COR-L47 (cell line): ENCODE results near the gene MTLN.
"Not testable (repeated sequence)": the region's sequence is repeated elsewhere in the genome, so short reads cannot be mapped to it uniquely, and the experiment has no call there.

Source experiments
- DNase-seq: peaks from one replicate; lab custom pipeline; 2025; lab: John Stamatoyannopoulos, UW

MTLN gene

GRCh38 chr2:110211938-110212858, at the start of gene MTLN:
MTLN (minus strand) TSS chr2:110212547; CDS start chr2:110212525, 22 bp downstream.
- DNase-seq, result peak; percentile 51

GRCh38 chr2:110261910-110262309, 49.6 kb upstream of the MTLN start:
- not testable (repeated sequence) for DNase-seq

GRCh38 chr2:110248081-110248795, 35.9 kb upstream of the MTLN start:
- not testable (repeated sequence) for DNase-seq

GRCh38 chr2:110245488-110246435, 33.4 kb upstream of the MTLN start:
- not testable (repeated sequence) for DNase-seq

GRCh38 chr2:110243283-110243682, 30.9 kb upstream of the MTLN start:
- DNase-seq, result not testable (repeated sequence)

- DNase-seq, result not testable (repeated sequence)
Observed at GRCh38 chr2:110234514-110234913, 22.2 kb upstream of the MTLN start.

- not testable (repeated sequence) for DNase-seq
Observed at GRCh38 chr2:110229886-110230285, 17.5 kb upstream of the MTLN start.

- not testable (repeated sequence) for DNase-seq
Observed at GRCh38 chr2:110222626-110223025, 10.3 kb upstream of the MTLN start.

- no peak for DNase-seq
Observed at GRCh38 chr2:110221938-110222337, 9.6 kb upstream of the MTLN start.

- no peak for DNase-seq
Observed at GRCh38 chr2:110220190-110220564, 7.8 kb upstream of the MTLN start.

GRCh38 chr2:110219496-110220189, 7.3 kb upstream of the MTLN start:
- DNase-seq, result no peak

GRCh38 chr2:110218889-110219288, 6.5 kb upstream of the MTLN start:
- not testable (repeated sequence) for DNase-seq

GRCh38 chr2:110216803-110217202, 4.5 kb upstream of the MTLN start:
- no peak for DNase-seq

GRCh38 chr2:110216199-110216598, 3.9 kb upstream of the MTLN start:
- no peak for DNase-seq

GRCh38 chr2:110215566-110216158, 3.3 kb upstream of the MTLN start:
- DNase-seq, result no peak

- no peak for DNase-seq
Observed at GRCh38 chr2:110215091-110215490, 2.7 kb upstream of the MTLN start.

GRCh38 chr2:110213522-110213921, 1.2 kb upstream of the MTLN start:
- not testable (repeated sequence) for DNase-seq

GRCh38 chr2:110205660-110206455, 6.5 kb downstream of the MTLN start:
- DNase-seq, result no peak

GRCh38 chr2:110204408-110205385, 7.7 kb downstream of the MTLN start, which contains the start of gene NPHP1:
NPHP1 (minus strand) TSS chr2:110205013; CDS start chr2:110204968, 45 bp downstream.
- peak; percentile 89 for DNase-seq
